ENCODE results near the gene LMOD3.

The LMOD3 gene

GRCh38 chr3:69091389-69092029 is 30.9 kb downstream of the LMOD3 start:
- Mint-ChIP-seq H3K4me1 (ENCODE audit: low read depth) (peaks cover 93% of the 10 kb centered on the region), H3K4me3 (peak overlapping the region; percentile 68), H3K27ac (peak overlapping the region; percentile 94), H3K9me3 (no peaks in the 10 kb centered on the region), H3K36me3 (ENCODE audit: low read depth) (peaks cover 36% of the 10 kb centered on the region), H3K27me3 (no peaks in the 10 kb centered on the region)

- H3K4me3 Mint-ChIP-seq, result peak overlapping the region; percentile 6
- H3K9me3 Mint-ChIP-seq, result no peaks in the 10 kb centered on the region
- peaks cover 82% of the 10 kb centered on the region for H3K4me1 Mint-ChIP-seq (ENCODE audit: low read depth)
- no peaks in the 10 kb centered on the region for H3K27me3 Mint-ChIP-seq
- H3K27ac Mint-ChIP-seq, result peak overlapping the region; percentile 91
- peaks cover 26% of the 10 kb centered on the region for H3K36me3 Mint-ChIP-seq (ENCODE audit: low read depth)
Observed at GRCh38 chr3:69090021-69090420, 32.4 kb downstream of the LMOD3 start.

GRCh38 chr3:69088063-69088462 is 34.3 kb downstream of the LMOD3 start:
- Mint-ChIP-seq H3K36me3 (ENCODE audit: low read depth) (peaks cover 25% of the 10 kb centered on the region), H3K4me1 (ENCODE audit: low read depth) (peaks cover 81% of the 10 kb centered on the region), H3K27ac (peak overlapping the region; percentile 91), H3K4me3 (peak overlapping the region; percentile 86), H3K27me3 (no peaks in the 10 kb centered on the region), H3K9me3 (no peaks in the 10 kb centered on the region)

- Mint-ChIP-seq H3K4me3 (peak overlapping the region; percentile 86), H3K27ac (peak overlapping the region; percentile 82), H3K27me3 (no peaks in the 10 kb centered on the region), H3K36me3 (ENCODE audit: low read depth) (peaks cover 21% of the 10 kb centered on the region), H3K4me1 (ENCODE audit: low read depth) (peaks cover 81% of the 10 kb centered on the region), H3K9me3 (no peaks in the 10 kb centered on the region)
Observed at GRCh38 chr3:69087030-69087791, 35.2 kb downstream of the LMOD3 start.

- peaks cover 81% of the 10 kb centered on the region for H3K4me1 Mint-ChIP-seq (ENCODE audit: low read depth)
- no peaks in the 10 kb centered on the region for H3K9me3 Mint-ChIP-seq
- no peaks in the 10 kb centered on the region for H3K27me3 Mint-ChIP-seq
Observed at GRCh38 chr3:69085833-69086722, 36.3 kb downstream of the LMOD3 start.

GRCh38 chr3:69085168-69085832 is 37.1 kb downstream of the LMOD3 start:
- Mint-ChIP-seq H3K4me1 (ENCODE audit: low read depth) (peaks cover 83% of the 10 kb centered on the region), H3K27ac (peak overlapping the region; percentile 98), H3K36me3 (ENCODE audit: low read depth) (peaks cover 11% of the 10 kb centered on the region), H3K27me3 (no peaks in the 10 kb centered on the region), H3K4me3 (peak overlapping the region; percentile 86), H3K9me3 (no peaks in the 10 kb centered on the region)

More at GRCh38 chr3:69085833-69086722, 36.3 kb downstream of the LMOD3 start:
- Mint-ChIP-seq H3K36me3 (ENCODE audit: low read depth) (peaks cover 17% of the 10 kb centered on the region), H3K27ac (peak overlapping the region; percentile 98), H3K4me3 (peak overlapping the region; percentile 86)

- Mint-ChIP-seq H3K36me3 (ENCODE audit: low read depth) (peaks cover 5% of the 10 kb centered on the region), H3K4me3 (peak within 1 kb of the TSS; percentile 86), H3K27me3 (no peaks in the 10 kb centered on the region), H3K27ac (peak within 1 kb of the TSS; percentile 98), H3K9me3 (no peaks in the 10 kb centered on the region), H3K4me1 (ENCODE audit: low read depth) (peaks cover 76% of the 10 kb centered on the region)
Observed at GRCh38 chr3:69084326-69085167, 37.8 kb downstream of the LMOD3 start, which contains the start of gene ARL6IP5. Gene ARL6IP5, plus strand, starts transcription at chr3:69084937. Its CDS starts 111 bp downstream, at chr3:69085048.

GRCh38 chr3:69082805-69083204 is 39.6 kb downstream of the LMOD3 start:
- Mint-ChIP-seq H3K4me1 (ENCODE audit: low read depth) (peaks cover 74% of the 10 kb centered on the region), H3K36me3 (ENCODE audit: low read depth) (peaks cover 11% of the 10 kb centered on the region), H3K9me3 (no peaks in the 10 kb centered on the region), H3K4me3 (peak overlapping the region; percentile 86), H3K27me3 (no peaks in the 10 kb centered on the region), H3K27ac (peak overlapping the region; percentile 98)

- Mint-ChIP-seq H3K4me3 (peak overlapping the region; percentile 86), H3K9me3 (no peaks in the 10 kb centered on the region), H3K36me3 (ENCODE audit: low read depth) (peaks cover 14% of the 10 kb centered on the region), H3K27me3 (no peaks in the 10 kb centered on the region), H3K4me1 (ENCODE audit: low read depth) (peaks cover 74% of the 10 kb centered on the region), H3K27ac (peak overlapping the region; percentile 98)
Observed at GRCh38 chr3:69082361-69082760, 40.0 kb downstream of the LMOD3 start.

- Mint-ChIP-seq H3K4me3 (peak overlapping the region; percentile 86), H3K36me3 (ENCODE audit: low read depth) (peaks cover 19% of the 10 kb centered on the region)
Observed at GRCh38 chr3:69081583-69082262, 40.7 kb downstream of the LMOD3 start.

GRCh38 chr3:69080233-69080920 is 42.0 kb downstream of the LMOD3 start, which contains the start of gene UBA3:
Gene UBA3, minus strand, starts transcription at chr3:69080365. Its CDS starts 12 bp downstream, at chr3:69080353.
- H3K36me3 Mint-ChIP-seq (ENCODE audit: low read depth), result peaks cover 21% of the 10 kb centered on the region
- H3K27me3 Mint-ChIP-seq, result no peaks in the 10 kb centered on the region
- H3K9me3 Mint-ChIP-seq, result no peaks in the 10 kb centered on the region
- H3K4me1 Mint-ChIP-seq (ENCODE audit: low read depth), result peaks cover 68% of the 10 kb centered on the region
- H3K4me3 Mint-ChIP-seq, result peak within 1 kb of the TSS; percentile 86
- H3K27ac Mint-ChIP-seq, result peak within 1 kb of the TSS; percentile 98

More at GRCh38 chr3:69081583-69082262, 40.7 kb downstream of the LMOD3 start:
- Mint-ChIP-seq H3K4me1 (ENCODE audit: low read depth) (peaks cover 73% of the 10 kb centered on the region), H3K27ac (peak overlapping the region; percentile 98), H3K27me3 (no peaks in the 10 kb centered on the region), H3K9me3 (no peaks in the 10 kb centered on the region)

- Mint-ChIP-seq H3K36me3 (ENCODE audit: low read depth) (peaks cover 22% of the 10 kb centered on the region), H3K27me3 (no peaks in the 10 kb centered on the region), H3K9me3 (no peaks in the 10 kb centered on the region), H3K4me3 (peak overlapping the region; percentile 86), H3K27ac (peak overlapping the region; percentile 78), H3K4me1 (ENCODE audit: low read depth) (peaks cover 65% of the 10 kb centered on the region)
Observed at GRCh38 chr3:69079269-69080159, 42.9 kb downstream of the LMOD3 start.
